ENCODE measurements around the gene TRIP10.
"Not testable (repeated sequence)": the region's sequence is repeated elsewhere in the genome, so short reads cannot be mapped to it uniquely, and the experiment has no call there.

The TRIP10 gene

GRCh38 chr19:6767081-6767356 is 27.5 kb downstream of the TRIP10 start:
- Histone ChIP-seq H3K4me1 (ENCODE audit: low read depth, poor library complexity, severe bottlenecking) (peaks cover 20% of the 10 kb centered on the region), H3K79me2 (ENCODE audit: insufficient read depth, low read depth) (peaks cover 20% of the 10 kb centered on the region; the same call in 1 of the 2 replicates), H3K27me3 (ENCODE audit: insufficient read depth, low read depth) (no peaks in the 10 kb centered on the region), H3K27ac (no peak overlapping the region), H3K36me3 (ENCODE audit: insufficient read depth) (no peaks in the 10 kb centered on the region), H3K9ac (peak overlapping the region; percentile 65), H4K20me1 (ENCODE audit: insufficient read depth) (no peaks in the 10 kb centered on the region), H3K4me2 (peak overlapping the region; percentile 61), H2AFZ (ENCODE audit: low read depth) (peak overlapping the region; percentile 93), H3K4me3 (IDR thresholded peaks at IDR 0.05; ENCODE audit: insufficient read depth, low read depth, low read length) (no peak overlapping the region)
- no peak for TF ChIP-seq CTCF (conservative IDR thresholded peaks at IDR 0.05; ENCODE audit: low read depth, low read length)

- no peak for TF ChIP-seq CTCF (conservative IDR thresholded peaks at IDR 0.05; ENCODE audit: low read depth, low read length)
- Histone ChIP-seq H3K27ac (no peak within 1 kb of the TSS), H3K36me3 (ENCODE audit: insufficient read depth) (no peaks in the 10 kb centered on the region), H3K9ac (peak within 1 kb of the TSS; percentile 65), H3K4me2 (peak within 1 kb of the TSS; percentile 61), H3K79me2 (ENCODE audit: insufficient read depth, low read depth) (peaks cover 20% of the 10 kb centered on the region; the same call in 1 of the 2 replicates), H4K20me1 (ENCODE audit: insufficient read depth) (no peaks in the 10 kb centered on the region), H3K4me1 (ENCODE audit: low read depth, poor library complexity, severe bottlenecking) (peaks cover 20% of the 10 kb centered on the region), H3K27me3 (ENCODE audit: insufficient read depth, low read depth) (no peaks in the 10 kb centered on the region), H3K4me3 (IDR thresholded peaks at IDR 0.05; ENCODE audit: insufficient read depth, low read depth, low read length) (no peak within 1 kb of the TSS), H2AFZ (ENCODE audit: low read depth) (peak within 1 kb of the TSS; percentile 93)
Measured at GRCh38 chr19:6767357-6768235, 28.1 kb downstream of the TRIP10 start, which contains the start of gene SH2D3A. SH2D3A (minus strand) TSS chr19:6767435; CDS start chr19:6763748, 3,687 bp downstream.

- peaks cover 20% of the 10 kb centered on the region for H3K4me1 ChIP-seq (ENCODE audit: low read depth, poor library complexity, severe bottlenecking)
- no peaks in the 10 kb centered on the region for H3K36me3 ChIP-seq (ENCODE audit: insufficient read depth)
- peaks cover 26% of the 10 kb centered on the region; the same call in 1 of the 2 replicates for H3K79me2 ChIP-seq (ENCODE audit: insufficient read depth, low read depth)
- no peak for TF ChIP-seq CTCF (conservative IDR thresholded peaks at IDR 0.05; ENCODE audit: low read depth, low read length)
- H3K4me3 ChIP-seq (IDR thresholded peaks at IDR 0.05; ENCODE audit: insufficient read depth, low read depth, low read length): no peak overlapping the region
- H3K4me2 ChIP-seq: peak overlapping the region; percentile 47; the same call in 1 of the 2 replicates
- H3K27ac ChIP-seq: no peak overlapping the region
- H3K9ac ChIP-seq: no peak overlapping the region
- no peaks in the 10 kb centered on the region for H4K20me1 ChIP-seq (ENCODE audit: insufficient read depth)
- H2AFZ ChIP-seq (ENCODE audit: low read depth): peak overlapping the region; percentile 93; the same call in 1 of the 2 replicates
- no peaks in the 10 kb centered on the region for H3K27me3 ChIP-seq (ENCODE audit: insufficient read depth, low read depth)
Measured at GRCh38 chr19:6768236-6768785, 28.8 kb downstream of the TRIP10 start.

GRCh38 chr19:6769006-6769619 is 29.6 kb downstream of the TRIP10 start:
- Histone ChIP-seq H4K20me1 (ENCODE audit: insufficient read depth) (no peaks in the 10 kb centered on the region), H3K27ac (no peak overlapping the region), H3K4me2 (no peak overlapping the region), H3K79me2 (ENCODE audit: insufficient read depth, low read depth) (peaks cover 32% of the 10 kb centered on the region; the same call in 1 of the 2 replicates), H2AFZ (ENCODE audit: low read depth) (no peak overlapping the region), H3K4me3 (IDR thresholded peaks at IDR 0.05; ENCODE audit: insufficient read depth, low read depth, low read length) (no peak overlapping the region), H3K36me3 (ENCODE audit: insufficient read depth) (no peaks in the 10 kb centered on the region), H3K27me3 (ENCODE audit: insufficient read depth, low read depth) (no peaks in the 10 kb centered on the region), H3K4me1 (ENCODE audit: low read depth, poor library complexity, severe bottlenecking) (peaks cover 25% of the 10 kb centered on the region), H3K9ac (no peak overlapping the region)
- peak; percentile 35; the same call in 1 of the 2 replicates for TF ChIP-seq CTCF (conservative IDR thresholded peaks at IDR 0.05; ENCODE audit: low read depth, low read length)

GRCh38 chr19:6771648-6772027 is 32.2 kb downstream of the TRIP10 start:
- not testable (repeated sequence) for H3K27me3 ChIP-seq (ENCODE audit: insufficient read depth, low read depth); H3K27ac ChIP-seq; H3K9ac ChIP-seq; H2AFZ ChIP-seq (ENCODE audit: low read depth); H4K20me1 ChIP-seq (ENCODE audit: insufficient read depth); H3K4me3 ChIP-seq (IDR thresholded peaks at IDR 0.05; ENCODE audit: insufficient read depth, low read depth, low read length); H3K36me3 ChIP-seq (ENCODE audit: insufficient read depth)
- Histone ChIP-seq H3K79me2 (ENCODE audit: insufficient read depth, low read depth) (peaks cover 34% of the 10 kb centered on the region; the same call in 1 of the 2 replicates), H3K4me2 (peak overlapping the region; percentile 27; the same call in 1 of the 2 replicates), H3K4me1 (ENCODE audit: low read depth, poor library complexity, severe bottlenecking) (peaks cover 22% of the 10 kb centered on the region)

Measured in KMS-11 (cell line).